Small intestine (tissue), 7 donors: ENCODE results near the gene OTOG. TPM values are rescaled to one million over a fixed set of nuclear protein-coding genes. Genes with fewer than 3 reads are reported as not detected.

Experiments used
- DNase-seq, 2 donors: peaks; one replicate each; pipeline versions ENCODE4 v3.0.0 to v3.0.0-alpha.2; 2013
- FAIRE-seq: peaks from 2 replicates; lab custom pipeline; 2012; peaks lifted over from hg19 to GRCh38; lab: Jason Lieb, UNC
- H3K27ac ChIP-seq, 3 donors: one replicate each; pipeline ENCODE4 v1.5.1; 2013; ENCODE audit warnings: low read length in 2 of 3, mild to moderate bottlenecking in 2 of 3, control low read depth in 1 of 3, inconsistent platforms in 1 of 3, low read depth in 1 of 3, moderate library complexity in 1 of 3
- H3K27me3 ChIP-seq, 3 donors: one replicate each; pipeline ENCODE4 v1.6.1; 2013; ENCODE audit warnings: low read length in 3 of 3, inconsistent platforms in 1 of 3; ENCODE audit not compliant: control insufficient read depth in 3 of 3, insufficient read depth in 3 of 3
- H3K36me3 ChIP-seq, 3 donors: one replicate each; pipeline ENCODE4 v1.6.1; 2013; ENCODE audit warnings: low read length in 3 of 3, inconsistent platforms in 1 of 3, low read depth in 1 of 3, mild to moderate bottlenecking in 1 of 3, moderate library complexity in 1 of 3; ENCODE audit not compliant: control insufficient read depth in 3 of 3, insufficient read depth in 2 of 3
- H3K4me1 ChIP-seq, 3 donors: one replicate each; pipeline ENCODE4 v1.6.1; 2013; ENCODE audit warnings: low read length in 2 of 3, inconsistent platforms in 1 of 3, low read depth in 1 of 3, mild to moderate bottlenecking in 1 of 3, moderate library complexity in 1 of 3; ENCODE audit not compliant: control insufficient read depth in 3 of 3, insufficient read depth in 2 of 3
- H3K4me3 ChIP-seq, 3 donors: one replicate each; pipeline ENCODE4 v1.5.1; 2013; ENCODE audit warnings: low read length in 3 of 3, control low read depth in 1 of 3, inconsistent platforms in 1 of 3, low read depth in 1 of 3, mild to moderate bottlenecking in 1 of 3, moderate library complexity in 1 of 3
- H3K9me3 ChIP-seq, 2 donors: one replicate each; pipeline ENCODE4 v1.6.1; 2013; ENCODE audit warnings: low read depth in 1 of 2, low read length in 1 of 2; ENCODE audit not compliant: control insufficient read depth in 2 of 2, insufficient read depth in 1 of 2
- WGBS, 3 donors: extraction: QIAGEN DNeasy Blood & Tissue Kit; methylation state at CpG; one replicate each; pipeline ENCODE4 v1.1.7; 2013; 5-methylcytosine and 5-hydroxymethylcytosine counted together
- polyA plus RNA-seq, 4 donors: library from polyadenylated mRNA; stranded (reverse) in 3 of 4; unstranded in 1 of 4; fragments of 200-250 nt in 3 of 4; fragments of 120-200 nt in 1 of 4; gene quantifications; one replicate each; pipeline versions ENCODE4 v1.2.1 to v1.2.3, GENCODE V29; 2013
- donor health status: healthy with polysubstance abuse.
- donor health status: control.
- donor health status: control.
- donor health status: Bipolar disorder and iron deficiency.
- donor health status: healthy.

The OTOG gene
- polyA plus RNA-seq, 4 donors = 0.04 TPM; not detected in 2

- H3K36me3 ChIP-seq = no peaks in the 10 kb centered on the region
- H3K27me3 ChIP-seq = peaks cover 0 to 15% (median 2%) of the 10 kb centered on the region in 3 donors
- no peak for DNase-seq
- WGBS, 3 donors = 63 to 84% (median 68%) methylated on average over 4 of the region's 4 CpGs
- no peak overlapping the region for H3K4me3 ChIP-seq
- H3K4me1 ChIP-seq = no peaks in the 10 kb centered on the region
- H3K9me3 ChIP-seq = peaks cover 0 to 4% of the 10 kb centered on the region in 2 donors
- FAIRE-seq = no peak
- no peak overlapping the region for H3K27ac ChIP-seq
Measured at GRCh38 chr11:17648528-17648927, 101.5 kb downstream of the OTOG start.

GRCh38 chr11:17649261-17649660, 102.2 kb downstream of the OTOG start:
- 31 to 51% (median 40%) methylated on average over 6 of the region's 6 CpGs for WGBS, 3 donors
- FAIRE-seq (no peak), DNase-seq (no peak)
- Histone ChIP-seq H3K4me1 (no peaks in the 10 kb centered on the region), H3K9me3 (peaks cover 0 to 4% of the 10 kb centered on the region in 2 donors), H3K27ac (no peak overlapping the region), H3K36me3 (no peaks in the 10 kb centered on the region), H3K27me3 (peaks cover 0 to 17% (median 2%) of the 10 kb centered on the region in 3 donors), H3K4me3 (no peak overlapping the region)

DNA sequence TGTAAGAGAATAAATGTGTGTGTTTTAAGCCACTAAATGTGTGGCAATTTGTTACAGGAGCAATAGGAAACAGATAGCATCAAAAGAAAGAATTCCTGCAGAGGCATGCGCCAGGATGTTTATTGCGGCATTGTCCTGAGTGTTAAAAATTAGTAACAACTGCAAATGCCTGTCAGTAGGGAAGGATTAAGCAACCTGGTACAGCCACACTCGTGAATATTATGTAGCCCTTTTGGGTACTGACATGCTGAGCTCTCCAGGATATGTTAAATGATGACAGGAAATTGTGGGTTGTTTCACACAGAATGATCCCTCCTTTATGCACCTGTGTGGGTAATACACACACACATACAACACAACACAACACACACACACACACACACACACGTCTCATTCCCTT, 102.6 kb downstream of the OTOG start:
- Histone ChIP-seq H3K36me3 (no peaks in the 10 kb centered on the region), H3K4me1 (no peaks in the 10 kb centered on the region), H3K27ac (no peak overlapping the region), H3K9me3 (peaks cover 0 to 4% of the 10 kb centered on the region in 2 donors), H3K27me3 (peaks cover 0 to 17% (median 2%) of the 10 kb centered on the region in 3 donors), H3K4me3 (no peak overlapping the region)
- DNase-seq = no peak
- 40 to 51% (median 46%) methylated on average over 4 of the region's 4 CpGs for WGBS, 3 donors
- no peak for FAIRE-seq

GRCh38 chr11:17650127-17650911, 103.3 kb downstream of the OTOG start:
- no peak for DNase-seq
- H3K27me3 ChIP-seq = peaks cover 0 to 17% (median 2%) of the 10 kb centered on the region in 3 donors
- FAIRE-seq = no peak
- no peaks in the 10 kb centered on the region for H3K4me1 ChIP-seq
- H3K4me3 ChIP-seq = no peak overlapping the region
- no peak overlapping the region for H3K27ac ChIP-seq
- peaks cover 0 to 4% of the 10 kb centered on the region in 2 donors for H3K9me3 ChIP-seq
- no peaks in the 10 kb centered on the region for H3K36me3 ChIP-seq
- 20 to 27% (median 24%) methylated on average over 12 of the region's 12 CpGs for WGBS, 3 donors

DNA sequence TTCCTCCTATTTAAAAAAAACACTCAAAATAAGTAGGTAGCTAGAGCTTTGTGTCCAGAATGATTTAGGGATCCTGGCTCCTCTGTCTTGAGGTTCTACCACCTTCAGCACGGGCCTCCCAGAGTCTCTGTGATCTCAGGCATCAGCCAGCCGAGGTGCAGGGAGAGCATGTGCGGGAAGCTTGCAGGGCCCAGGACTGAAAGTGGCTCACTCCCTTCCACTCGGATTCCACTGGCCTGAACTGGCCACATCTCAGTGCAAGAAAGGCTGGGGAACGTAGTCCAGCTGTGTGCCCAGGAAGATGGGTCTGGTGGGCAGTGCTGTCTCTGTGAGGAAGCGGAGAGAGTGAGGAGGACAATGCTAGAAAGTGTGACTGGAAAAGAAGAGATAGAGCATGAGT, 104.0 kb downstream of the OTOG start:
- H3K27ac ChIP-seq = no peak overlapping the region
- H3K9me3 ChIP-seq = peaks cover 0 to 4% of the 10 kb centered on the region in 2 donors
- no peaks in the 10 kb centered on the region for H3K4me1 ChIP-seq
- DNase-seq = no peak
- no peak overlapping the region for H3K4me3 ChIP-seq
- FAIRE-seq = no peak
- H3K36me3 ChIP-seq = no peaks in the 10 kb centered on the region
- WGBS, 3 donors = 65 to 75% (median 74%) methylated on average over 6 of the region's 6 CpGs
- H3K27me3 ChIP-seq = peaks cover 0 to 17% (median 2%) of the 10 kb centered on the region in 3 donors

- Histone ChIP-seq H3K27ac (no peak overlapping the region), H3K4me3 (no peak overlapping the region), H3K27me3 (peaks cover 0 to 17% (median 2%) of the 10 kb centered on the region in 3 donors), H3K9me3 (peaks cover 0 to 9% of the 10 kb centered on the region in 2 donors), H3K4me1 (no peaks in the 10 kb centered on the region), H3K36me3 (no peaks in the 10 kb centered on the region)
- FAIRE-seq = no peak
- no peak for DNase-seq
- WGBS, 3 donors = 33 to 40% (median 35%) methylated on average over 5 of the region's 5 CpGs
Measured at GRCh38 chr11:17651681-17652080, 104.6 kb downstream of the OTOG start.

DNA sequence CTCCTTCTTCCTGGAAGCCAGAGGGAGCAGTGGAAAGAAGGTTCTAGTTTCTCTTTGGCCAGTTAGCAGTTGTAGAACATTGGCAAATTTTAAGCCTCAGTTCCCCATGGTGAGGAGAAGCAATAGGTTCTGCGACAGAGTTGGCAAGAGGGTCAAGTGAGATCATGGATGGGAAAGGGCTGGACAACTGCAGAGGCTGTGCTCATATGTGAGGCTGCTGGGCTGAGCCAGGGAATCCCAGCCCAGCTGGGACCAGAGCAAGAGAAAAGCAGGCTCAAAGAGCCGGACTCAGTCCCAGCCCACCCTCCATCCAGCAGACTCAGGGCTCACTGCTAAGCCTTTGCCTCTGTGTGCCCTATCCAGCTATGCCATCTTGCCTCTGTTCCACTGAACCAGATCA, 105.5 kb downstream of the OTOG start:
- peaks cover 0 to 17% (median 2%) of the 10 kb centered on the region in 3 donors for H3K27me3 ChIP-seq
- H3K27ac ChIP-seq = no peak overlapping the region
- no peak overlapping the region for H3K4me3 ChIP-seq
- 68 to 78% (median 76%) methylated on average over 2 of the region's 2 CpGs for WGBS, 3 donors
- H3K36me3 ChIP-seq = no peaks in the 10 kb centered on the region
- H3K4me1 ChIP-seq = no peaks in the 10 kb centered on the region
- DNase-seq (no peak), FAIRE-seq (no peak)
- peaks cover 0 to 9% of the 10 kb centered on the region in 2 donors for H3K9me3 ChIP-seq

- H3K4me3 ChIP-seq = no peak overlapping the region
- peaks cover 0 to 5% of the 10 kb centered on the region in 2 donors for H3K9me3 ChIP-seq
- FAIRE-seq (no peak), DNase-seq (no peak)
- H3K27ac ChIP-seq = no peak overlapping the region
- 68 to 81% (median 73%) methylated on average over 10 of the region's 10 CpGs for WGBS, 3 donors
- no peaks in the 10 kb centered on the region for H3K36me3 ChIP-seq
- H3K27me3 ChIP-seq = peaks cover 0 to 17% (median under 1%) of the 10 kb centered on the region in 3 donors
- H3K4me1 ChIP-seq = no peaks in the 10 kb centered on the region
Measured at GRCh38 chr11:17653611-17654010, 106.6 kb downstream of the OTOG start.
